Measurements from ENCODE around the gene ELAVL1.

Gene ELAVL1

DNA sequence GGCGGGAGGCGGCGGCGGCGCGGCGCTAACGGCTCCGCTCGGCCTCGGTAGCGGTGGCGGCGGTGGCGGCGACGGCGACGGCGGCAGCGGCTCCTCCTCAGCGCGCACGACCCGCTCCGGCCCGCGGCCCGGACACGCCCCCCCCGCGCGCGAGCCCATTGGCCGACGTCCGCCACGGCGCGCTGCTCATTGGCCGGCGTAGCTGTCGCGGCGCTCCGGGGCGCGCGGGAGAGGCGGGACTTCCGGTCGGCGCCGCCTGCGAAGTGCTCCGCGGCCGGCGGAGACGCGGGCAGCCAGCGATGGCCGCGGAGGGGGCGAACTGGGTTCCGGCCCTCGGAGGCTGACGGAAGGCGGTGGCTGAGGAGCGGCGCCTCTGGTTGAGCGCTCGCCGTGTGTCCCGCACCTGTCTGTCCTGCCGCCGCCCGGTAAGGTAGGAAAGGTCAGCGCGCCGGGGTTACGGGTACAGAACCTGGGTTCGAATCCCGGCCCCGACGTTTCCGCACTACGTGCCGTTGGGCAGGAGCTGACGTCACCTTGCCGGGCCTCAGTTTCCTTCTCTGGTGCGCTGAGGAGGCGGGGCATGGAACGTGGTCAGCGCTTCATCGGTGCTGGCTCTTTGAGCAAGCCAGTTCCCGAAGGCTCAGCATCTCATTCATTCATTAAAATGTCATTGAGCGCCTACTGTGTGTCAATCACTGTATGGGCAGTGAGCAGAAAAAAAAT lies at the start of gene ELAVL1:
Gene ELAVL1, minus strand, starts transcription at position 108 of the 723 bp plus-strand sequence. CDS start 13,826 bp downstream, outside the sequence.
- peaks cover 31% of the 10 kb centered on the region for H3K4me1 Mint-ChIP-seq (ENCODE audit: low read depth)
- H3K4me3 Mint-ChIP-seq = peak within 1 kb of the TSS; percentile 79
- H3K27ac Mint-ChIP-seq = peak within 1 kb of the TSS; percentile 85
- intact Hi-C loops (cut with micrococcal nuclease) = loop anchor here (2.0 kb wide), 1 partner anchor 61 kb away; no protein-coding TSS in a partner anchor
- H3K36me3 Mint-ChIP-seq (ENCODE audit: low read depth) = peaks cover 20% of the 10 kb centered on the region
- no peaks in the 10 kb centered on the region for H3K27me3 Mint-ChIP-seq
- no peaks in the 10 kb centered on the region for H3K9me3 Mint-ChIP-seq

DNA sequence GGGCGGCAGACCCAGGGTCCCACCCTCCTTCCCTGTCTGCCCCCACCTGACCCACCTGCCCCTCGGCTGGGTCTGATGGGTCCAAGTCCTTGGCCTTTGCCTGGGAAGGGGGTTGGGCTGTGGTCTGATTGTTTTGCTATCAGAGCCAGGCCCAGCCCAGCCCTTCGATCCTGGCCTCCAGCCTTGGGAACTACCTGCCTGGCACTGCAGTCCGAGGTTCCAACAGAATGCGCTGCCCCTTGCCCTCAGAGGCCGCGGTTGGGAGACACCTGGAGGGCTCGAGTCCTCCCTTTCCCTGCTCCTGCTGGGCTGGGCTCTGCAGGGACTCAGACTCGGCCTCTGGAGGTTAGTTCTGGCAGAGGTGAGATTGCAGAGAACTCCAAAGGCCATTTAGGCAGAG lies 48.7 kb upstream of the ELAVL1 start:
- Mint-ChIP-seq H3K4me1 (ENCODE audit: low read depth) (peaks cover 26% of the 10 kb centered on the region), H3K27me3 (peaks cover 14% of the 10 kb centered on the region), H3K4me3 (no peak overlapping the region), H3K27ac (no peak overlapping the region), H3K36me3 (ENCODE audit: low read depth) (no peaks in the 10 kb centered on the region), H3K9me3 (no peaks in the 10 kb centered on the region)
- intact Hi-C loops (cut with micrococcal nuclease) = no loop called here

DNA sequence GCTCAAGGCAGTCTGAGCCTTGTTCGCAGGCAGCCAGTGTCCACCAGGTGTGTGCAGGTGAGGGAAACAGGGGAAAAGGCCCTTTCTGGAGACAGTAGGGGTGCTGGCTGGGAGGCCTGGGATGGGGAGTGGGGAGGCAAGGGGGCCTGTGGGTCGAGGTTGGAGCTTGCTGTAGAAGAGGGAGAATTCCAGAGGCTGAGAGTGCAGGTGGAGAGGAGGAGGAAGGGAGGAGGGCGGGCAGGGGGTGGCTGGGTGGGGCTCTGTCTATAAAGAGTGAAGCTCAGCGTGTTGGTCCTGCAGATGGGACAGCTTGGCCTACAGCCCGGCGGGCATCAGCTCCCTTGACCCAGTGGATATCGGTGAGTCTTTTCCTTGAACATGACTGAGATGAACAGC lies 47.0 kb upstream of the ELAVL1 start, which contains the start of gene CCL25:
Gene CCL25, plus strand, starts transcription at position 297 of the 396 bp plus-strand sequence. CDS start 290 bp downstream, outside the sequence.
- H3K9me3 Mint-ChIP-seq = no peaks in the 10 kb centered on the region
- no peak within 1 kb of the TSS for H3K4me3 Mint-ChIP-seq
- no peaks in the 10 kb centered on the region for H3K36me3 Mint-ChIP-seq (ENCODE audit: low read depth)
- intact Hi-C loops (cut with micrococcal nuclease) = no loop called here
- H3K4me1 Mint-ChIP-seq (ENCODE audit: low read depth) = peaks cover 26% of the 10 kb centered on the region
- H3K27ac Mint-ChIP-seq = no peak within 1 kb of the TSS
- H3K27me3 Mint-ChIP-seq = peaks cover 22% of the 10 kb centered on the region

DNA sequence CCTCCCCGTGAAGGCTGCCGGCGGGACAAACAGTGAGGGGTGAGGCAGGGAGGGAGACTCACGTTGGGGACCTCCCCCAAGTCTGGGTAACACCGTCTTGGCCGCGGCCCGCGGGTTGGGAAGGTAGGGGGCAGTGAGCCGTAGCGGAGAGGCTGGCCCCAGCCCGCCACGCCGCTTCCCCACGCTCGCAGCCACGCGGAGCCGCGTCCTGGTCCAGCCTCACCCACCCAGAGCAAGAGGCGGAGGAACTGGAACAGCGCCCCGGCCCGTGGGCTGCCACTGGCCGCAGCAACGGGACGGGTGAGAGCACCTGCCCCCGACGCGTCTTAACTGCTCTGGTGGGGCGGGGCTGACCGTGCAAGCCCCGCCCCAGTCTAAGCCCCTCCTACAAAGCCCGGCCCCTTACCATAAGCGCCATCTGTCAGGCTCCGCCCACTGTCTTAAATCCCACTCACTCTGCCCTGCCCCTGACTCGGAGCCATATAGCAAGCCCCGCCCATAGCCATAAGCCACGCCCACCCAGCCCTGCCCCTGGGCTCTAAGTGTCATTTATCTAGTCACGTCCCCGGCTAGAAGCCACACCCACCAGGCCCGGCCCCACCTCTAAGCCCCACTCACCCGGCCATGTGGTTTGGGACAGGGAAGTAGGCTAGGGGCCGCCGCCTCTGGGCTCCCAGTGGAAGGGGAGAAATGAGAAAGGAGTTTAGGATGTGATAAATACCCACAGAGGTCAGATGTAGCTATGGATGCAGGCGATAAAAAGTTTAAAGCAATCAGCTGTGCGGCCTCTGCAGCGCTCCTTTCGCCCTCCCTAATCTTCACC lies 45.0 kb upstream of the ELAVL1 start:
- Mint-ChIP-seq H3K27me3 (peaks cover 29% of the 10 kb centered on the region), H3K27ac (peak overlapping the region; percentile 59), H3K4me1 (ENCODE audit: low read depth) (peaks cover 26% of the 10 kb centered on the region), H3K4me3 (peak overlapping the region; percentile 71), H3K9me3 (no peaks in the 10 kb centered on the region), H3K36me3 (ENCODE audit: low read depth) (no peaks in the 10 kb centered on the region)
- intact Hi-C loops (cut with micrococcal nuclease) = no loop called here

DNA sequence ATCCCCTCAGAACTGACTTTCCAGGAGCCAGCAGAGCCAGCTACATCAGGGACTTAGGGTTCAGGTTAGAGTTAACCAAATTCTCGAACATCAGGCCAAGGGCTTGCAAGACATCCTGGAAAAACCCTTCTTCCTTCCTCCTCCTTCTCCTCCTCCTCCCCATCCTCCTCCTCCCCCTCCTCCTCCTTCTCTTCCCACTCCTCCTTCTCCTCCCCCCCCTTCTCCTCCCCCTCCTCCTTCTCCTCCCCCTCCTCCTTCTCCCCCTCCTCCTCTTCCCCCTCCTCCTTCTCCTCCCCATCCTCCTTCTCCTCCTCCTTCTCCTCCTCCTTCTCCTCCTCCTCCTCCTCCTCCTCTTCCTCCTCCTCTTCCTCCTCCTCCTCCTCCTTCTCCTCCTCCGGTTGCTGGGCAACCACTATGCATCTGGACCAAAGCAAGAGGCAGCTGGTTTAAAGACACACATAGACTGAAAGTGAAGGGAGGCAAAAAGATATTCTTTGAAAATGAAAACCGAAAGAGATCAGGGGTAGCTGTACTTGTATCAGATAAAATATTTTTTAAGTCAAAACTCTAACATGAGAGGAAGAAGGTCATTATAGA lies 41.2 kb upstream of the ELAVL1 start:
- no peak overlapping the region for H3K4me3 Mint-ChIP-seq
- H3K4me1 Mint-ChIP-seq (ENCODE audit: low read depth) = peaks cover 14% of the 10 kb centered on the region
- H3K27ac Mint-ChIP-seq = no peak overlapping the region
- intact Hi-C loops (cut with micrococcal nuclease) = no loop called here
- H3K27me3 Mint-ChIP-seq = peaks cover 27% of the 10 kb centered on the region
- H3K9me3 Mint-ChIP-seq = no peaks in the 10 kb centered on the region
- H3K36me3 Mint-ChIP-seq (ENCODE audit: low read depth) = no peaks in the 10 kb centered on the region

DNA sequence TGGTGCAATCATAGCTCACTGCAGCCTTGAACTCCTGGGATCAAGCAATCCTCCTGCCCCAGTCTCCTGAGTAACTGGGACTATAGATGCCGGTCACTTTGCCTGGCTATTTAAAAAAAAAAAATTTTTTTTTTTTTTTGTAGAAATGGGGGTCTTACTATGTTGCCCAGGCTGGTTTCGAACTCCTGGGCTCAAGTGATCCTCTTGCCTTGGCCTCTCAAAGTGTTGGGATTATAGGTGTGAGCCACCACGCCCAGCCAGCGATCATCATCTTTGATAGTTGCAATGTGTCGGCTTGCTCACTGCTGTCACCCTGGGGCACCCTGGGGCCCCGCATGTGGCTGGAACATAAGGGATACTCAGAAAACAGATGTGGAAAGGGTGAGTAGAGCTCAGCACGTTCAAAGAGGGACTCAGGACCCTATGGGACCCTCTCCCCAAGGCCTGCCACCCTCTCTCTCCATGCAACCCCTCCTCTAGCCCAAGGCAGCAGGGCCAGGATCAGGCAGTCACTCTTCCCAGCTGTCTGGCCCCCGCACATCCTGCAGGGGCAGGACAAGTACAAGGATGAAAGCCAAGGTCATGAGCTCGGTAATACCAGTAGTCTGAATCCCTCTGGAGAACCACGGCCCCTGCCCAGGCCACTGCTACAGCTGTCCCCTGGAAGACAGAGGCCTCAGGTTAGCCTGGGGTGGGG lies 40.6 kb upstream of the ELAVL1 start:
- Mint-ChIP-seq H3K4me1 (ENCODE audit: low read depth) (peaks cover 16% of the 10 kb centered on the region), H3K9me3 (no peaks in the 10 kb centered on the region), H3K4me3 (no peak overlapping the region), H3K36me3 (ENCODE audit: low read depth) (no peaks in the 10 kb centered on the region), H3K27me3 (peaks cover 29% of the 10 kb centered on the region), H3K27ac (no peak overlapping the region)
- intact Hi-C loops (cut with micrococcal nuclease) = no loop called here

DNA sequence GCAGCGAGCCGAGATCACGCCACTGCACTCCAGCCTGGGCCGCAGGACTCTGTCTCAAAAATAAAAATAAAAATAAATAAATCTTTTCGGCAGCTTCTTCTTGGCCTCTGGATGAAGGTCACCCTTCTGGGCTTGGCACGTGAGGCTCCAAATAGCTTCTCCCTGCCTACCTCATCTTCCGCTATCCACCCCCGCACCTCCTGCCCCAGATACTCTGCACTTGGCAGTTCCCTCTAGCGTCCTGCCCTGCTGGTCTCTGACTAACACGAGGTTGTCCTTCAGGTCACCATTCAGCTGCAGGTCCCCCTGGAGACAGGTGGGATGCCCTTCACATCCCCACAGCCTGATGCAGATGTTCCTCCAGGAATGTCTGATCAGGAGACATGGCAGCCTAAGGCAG lies 38.6 kb upstream of the ELAVL1 start:
- Mint-ChIP-seq H3K4me3 (no peak overlapping the region), H3K4me1 (ENCODE audit: low read depth) (peaks cover 6% of the 10 kb centered on the region), H3K27ac (no peak overlapping the region), H3K36me3 (ENCODE audit: low read depth) (no peaks in the 10 kb centered on the region), H3K9me3 (no peaks in the 10 kb centered on the region), H3K27me3 (peaks cover 16% of the 10 kb centered on the region)
- intact Hi-C loops (cut with micrococcal nuclease) = no loop called here

DNA sequence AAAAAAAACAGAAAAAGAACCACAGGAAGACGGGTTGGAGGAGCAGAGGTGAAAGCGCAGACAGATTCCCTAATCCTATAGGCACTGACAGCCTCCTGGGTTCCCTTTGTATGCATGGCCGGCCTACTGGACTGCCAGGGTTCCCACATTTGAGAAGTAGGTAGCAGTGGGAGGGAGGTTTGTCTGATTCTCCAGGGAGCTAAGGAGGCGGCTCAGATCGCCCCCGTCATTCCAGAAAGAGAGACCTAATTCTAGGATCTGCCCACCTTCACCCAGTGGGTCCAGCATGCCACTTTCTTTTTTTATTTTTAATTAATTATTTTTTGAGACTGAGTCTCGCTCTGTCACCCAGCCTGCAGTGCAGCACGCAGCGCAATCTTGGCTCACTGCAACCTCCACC lies 37.5 kb upstream of the ELAVL1 start:
- Mint-ChIP-seq H3K4me1 (ENCODE audit: low read depth) (peaks cover 6% of the 10 kb centered on the region), H3K36me3 (ENCODE audit: low read depth) (no peaks in the 10 kb centered on the region), H3K27ac (no peak overlapping the region), H3K4me3 (no peak overlapping the region), H3K9me3 (no peaks in the 10 kb centered on the region), H3K27me3 (peaks cover 16% of the 10 kb centered on the region)
- intact Hi-C loops (cut with micrococcal nuclease) = no loop called here

DNA sequence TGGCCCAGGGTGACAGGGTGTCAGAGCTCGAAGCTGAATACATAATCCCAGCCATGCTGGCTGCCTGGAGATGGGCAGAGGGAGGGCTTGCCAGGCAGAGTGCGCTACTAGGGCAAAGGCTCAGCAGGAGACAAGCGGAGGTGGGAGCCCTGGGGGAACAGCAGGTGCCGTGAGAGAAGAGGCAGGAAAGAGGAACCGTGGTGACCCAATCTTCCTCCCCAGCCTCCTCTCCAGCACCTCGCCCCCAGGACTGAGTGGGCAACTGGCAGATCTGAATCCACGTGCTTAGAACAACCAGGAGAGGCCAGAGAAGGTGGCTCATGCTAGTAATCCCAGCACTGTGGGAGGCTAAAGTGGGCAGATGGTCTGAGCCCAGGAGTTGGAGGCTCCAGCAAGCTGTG lies 36.1 kb upstream of the ELAVL1 start:
- H3K4me1 Mint-ChIP-seq (ENCODE audit: low read depth) = peaks cover 6% of the 10 kb centered on the region
- H3K27me3 Mint-ChIP-seq = peaks cover 13% of the 10 kb centered on the region
- H3K27ac Mint-ChIP-seq = no peak overlapping the region
- intact Hi-C loops (cut with micrococcal nuclease) = no loop called here
- no peak overlapping the region for H3K4me3 Mint-ChIP-seq
- no peaks in the 10 kb centered on the region for H3K9me3 Mint-ChIP-seq
- no peaks in the 10 kb centered on the region for H3K36me3 Mint-ChIP-seq (ENCODE audit: low read depth)

DNA sequence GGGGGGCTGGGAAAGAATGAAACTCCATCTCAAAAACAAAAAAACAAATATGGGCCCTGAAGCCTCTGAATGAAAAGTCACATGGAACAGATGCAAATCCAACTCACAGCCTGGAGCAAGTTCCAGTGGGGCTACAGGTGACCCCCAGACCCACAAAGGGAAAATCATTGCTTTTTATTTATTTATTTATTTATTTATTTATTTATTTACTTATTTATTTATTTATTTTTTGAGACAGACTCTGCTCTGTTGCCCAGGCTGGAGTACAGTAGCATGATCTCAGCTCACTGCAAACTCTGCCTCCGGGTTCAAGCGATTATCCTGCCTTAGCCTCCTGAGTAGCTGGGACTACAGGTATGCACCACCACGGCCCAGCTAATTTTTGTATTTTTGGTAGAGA lies 33.8 kb upstream of the ELAVL1 start:
- H3K27me3 Mint-ChIP-seq = peaks cover 12% of the 10 kb centered on the region
- H3K9me3 Mint-ChIP-seq = no peaks in the 10 kb centered on the region
- peaks cover 6% of the 10 kb centered on the region for H3K4me1 Mint-ChIP-seq (ENCODE audit: low read depth)
- H3K36me3 Mint-ChIP-seq (ENCODE audit: low read depth) = no peaks in the 10 kb centered on the region
- H3K4me3 Mint-ChIP-seq = no peak overlapping the region
- no peak overlapping the region for H3K27ac Mint-ChIP-seq
- intact Hi-C loops (cut with micrococcal nuclease) = no loop called here

DNA sequence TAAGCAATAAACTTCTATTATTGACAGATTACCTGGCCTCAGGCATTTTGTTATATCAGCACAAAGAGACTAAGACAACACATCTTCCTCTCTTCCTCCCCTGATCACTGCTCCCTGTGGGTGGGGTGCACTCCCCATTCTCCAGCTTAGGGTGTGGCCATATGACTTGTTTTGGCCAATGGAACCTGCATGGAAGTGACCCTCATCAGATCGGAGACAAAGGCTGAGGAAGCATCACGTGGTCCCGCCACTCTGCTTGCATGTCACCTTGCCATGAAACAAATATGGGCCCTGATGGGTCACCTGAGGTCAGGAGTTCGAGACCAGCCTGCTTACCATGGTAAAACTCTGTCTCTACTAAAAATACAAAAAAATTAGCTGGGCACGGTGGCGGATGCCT lies 33.4 kb upstream of the ELAVL1 start:
- Mint-ChIP-seq H3K27me3 (peaks cover 15% of the 10 kb centered on the region), H3K4me1 (ENCODE audit: low read depth) (peaks cover 6% of the 10 kb centered on the region)
- intact Hi-C loops (cut with micrococcal nuclease) = no loop called here

DNA sequence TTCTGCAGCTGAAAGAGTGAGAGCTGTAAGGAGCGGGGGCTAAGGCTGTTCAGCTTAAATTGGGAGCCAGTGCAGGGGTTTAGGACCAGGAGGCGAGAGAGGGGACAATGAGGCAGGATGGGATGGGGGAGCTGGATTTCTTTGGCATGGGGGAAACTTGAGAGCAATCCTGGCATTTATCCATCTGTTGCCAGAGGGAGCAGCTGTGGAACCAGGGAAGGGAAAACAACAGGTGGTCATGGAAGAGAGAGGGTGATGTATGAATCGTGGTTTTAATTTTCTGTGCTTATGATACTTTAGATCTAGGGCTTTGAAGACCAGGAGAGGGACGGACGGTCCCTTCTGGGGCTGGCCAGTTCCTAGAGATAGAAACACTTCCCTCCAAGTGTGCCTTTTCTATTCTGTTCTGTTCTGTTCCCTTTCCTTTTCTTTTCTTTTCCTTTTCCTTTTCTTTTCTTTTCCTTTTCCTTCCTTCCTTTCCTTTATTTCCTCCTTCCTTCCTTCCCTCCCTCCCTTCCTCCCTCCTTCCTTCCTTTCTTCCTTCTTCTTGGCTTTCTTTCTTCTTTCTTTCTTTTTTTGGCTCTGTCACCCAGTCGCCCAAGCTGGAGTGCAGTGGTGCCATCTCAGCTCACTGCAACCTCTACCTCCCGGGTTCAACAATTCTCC lies 31.1 kb upstream of the ELAVL1 start:
- peaks cover 28% of the 10 kb centered on the region for H3K27me3 Mint-ChIP-seq
- H3K36me3 Mint-ChIP-seq (ENCODE audit: low read depth) = no peaks in the 10 kb centered on the region
- H3K4me3 Mint-ChIP-seq = no peak overlapping the region
- H3K4me1 Mint-ChIP-seq (ENCODE audit: low read depth) = peaks cover 9% of the 10 kb centered on the region
- intact Hi-C loops (cut with micrococcal nuclease) = no loop called here
- no peaks in the 10 kb centered on the region for H3K9me3 Mint-ChIP-seq
- H3K27ac Mint-ChIP-seq = no peak overlapping the region

More for the DNA sequence above, 33.4 kb upstream of the ELAVL1 start:
- Mint-ChIP-seq H3K9me3 (no peaks in the 10 kb centered on the region), H3K27ac (no peak overlapping the region), H3K4me3 (no peak overlapping the region), H3K36me3 (ENCODE audit: low read depth) (no peaks in the 10 kb centered on the region)

DNA sequence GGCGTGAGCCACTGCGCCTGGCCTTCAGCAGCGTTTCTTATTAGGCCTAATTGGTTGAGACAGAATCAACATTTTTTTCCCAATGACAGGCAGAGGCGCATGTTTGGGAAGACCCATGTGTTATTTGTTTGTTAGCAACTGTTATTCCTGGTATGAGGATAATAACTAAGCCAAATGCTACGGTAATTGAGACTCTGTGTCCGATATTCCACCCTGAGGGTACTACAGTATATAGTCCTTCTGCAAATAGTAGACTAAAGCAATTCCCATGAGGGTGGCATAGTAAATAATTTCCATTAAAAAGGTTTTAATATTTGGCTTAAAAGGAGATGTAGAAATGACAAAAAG lies 28.7 kb upstream of the ELAVL1 start:
- intact Hi-C loops (cut with micrococcal nuclease) = no loop called here
- H3K9me3 Mint-ChIP-seq = no peaks in the 10 kb centered on the region
- no peaks in the 10 kb centered on the region for H3K36me3 Mint-ChIP-seq (ENCODE audit: low read depth)
- H3K4me3 Mint-ChIP-seq = no peak overlapping the region
- peaks cover 26% of the 10 kb centered on the region for H3K27me3 Mint-ChIP-seq
- no peak overlapping the region for H3K27ac Mint-ChIP-seq
- peaks cover 5% of the 10 kb centered on the region for H3K4me1 Mint-ChIP-seq (ENCODE audit: low read depth)

Data from dendritic cell treated with granulocyte-macrophage colony-stimulating factor and Interleukin-4, amounts not matched to agents 40 ng/mL and 50 ng/mL, for 4 days (primary cell).